ENCODE data around the gene UFD1. TPM values are rescaled to one million over a fixed set of nuclear protein-coding genes. Genes with fewer than 3 reads are reported as not detected.

UFD1 gene
- 39.3 and 41.3 TPM in 2 replicates for total RNA-seq
- polyA plus RNA-seq, result 86.2 and 140 TPM in 2 replicates
- 71.0 and 111 TPM in 2 replicates for polyA plus RNA-seq (2012)
- 131 and 233 TPM in 2 replicates for polyA minus RNA-seq (ENCODE audit: low replicate concordance)

GRCh38 chr22:19478901-19479354 lies at the start of gene UFD1:
Gene UFD1, minus strand, starts transcription at chr22:19479193. Its CDS starts 108 bp downstream, at chr22:19479085.
- peak; percentile 80 to 91 for DNase-seq (ENCODE audit: low read depth in 2 of 2)
- Histone ChIP-seq H3K27me3 (ENCODE audit: control insufficient read depth, insufficient read depth, low read length) (no peaks in the 10 kb centered on the region), H3K9ac (ENCODE audit: insufficient read depth, low read length) (peak within 1 kb of the TSS; percentile 63), H4K20me1 (ENCODE audit: control insufficient read depth, extremely low read depth, insufficient read depth, low read length) (no peaks in the 10 kb centered on the region), H3K4me1 (ENCODE audit: control insufficient read depth, extremely low read depth, insufficient read depth, low read length) (peaks cover 11% of the 10 kb centered on the region), H3K79me2 (ENCODE audit: control insufficient read depth, insufficient read depth, low read length) (peaks cover 47% of the 10 kb centered on the region), H2AFZ (ENCODE audit: low read length) (peak within 1 kb of the TSS; percentile 86), H3K4me2 (ENCODE audit: extremely low read depth, insufficient read depth, low read length) (peak within 1 kb of the TSS; percentile 99), H3K36me3 (ENCODE audit: control insufficient read depth, insufficient read depth, low read length) (no peaks in the 10 kb centered on the region), H3K4me3 (replicated peaks in 1 of 4; ENCODE audit: control extremely low read depth in 1 of 4, insufficient read depth in 1 of 4, low read depth in 3 of 4, low read length in 4 of 4) (peak within 1 kb of the TSS; percentile 80 to 98 (median 89)), H3K9me3 (ENCODE audit: control insufficient read depth, insufficient read depth, low read depth, low read length) (no peaks in the 10 kb centered on the region), H3K27ac (ENCODE audit: insufficient read depth, low read length) (peak within 1 kb of the TSS; percentile 91)
- TF ChIP-seq EZH2 (IDR thresholded peaks at IDR 0.05; ENCODE audit: low read length, missing control alignments), result no peak
- TF ChIP-seq CTCF (conservative IDR thresholded peaks at IDR 0.05 in 1 of 2, IDR thresholded peaks at IDR 0.05 in 1 of 2; ENCODE audit: low read depth in 1 of 2, low read length in 2 of 2), result no peak

- Histone ChIP-seq H3K4me3 (replicated peaks in 1 of 4; ENCODE audit: control extremely low read depth in 1 of 4, insufficient read depth in 1 of 4, low read depth in 3 of 4, low read length in 4 of 4) (no peak overlapping the region), H2AFZ (ENCODE audit: low read length) (no peak overlapping the region), H3K27ac (ENCODE audit: insufficient read depth, low read length) (no peak overlapping the region), H4K20me1 (ENCODE audit: control insufficient read depth, extremely low read depth, insufficient read depth, low read length) (no peaks in the 10 kb centered on the region), H3K9ac (ENCODE audit: insufficient read depth, low read length) (no peak overlapping the region), H3K36me3 (ENCODE audit: control insufficient read depth, insufficient read depth, low read length) (no peaks in the 10 kb centered on the region), H3K79me2 (ENCODE audit: control insufficient read depth, insufficient read depth, low read length) (no peaks in the 10 kb centered on the region), H3K27me3 (ENCODE audit: control insufficient read depth, insufficient read depth, low read length) (peaks cover 10% of the 10 kb centered on the region), H3K4me1 (ENCODE audit: control insufficient read depth, extremely low read depth, insufficient read depth, low read length) (no peaks in the 10 kb centered on the region), H3K9me3 (ENCODE audit: control insufficient read depth, insufficient read depth, low read depth, low read length) (no peaks in the 10 kb centered on the region), H3K4me2 (ENCODE audit: extremely low read depth, insufficient read depth, low read length) (no peak overlapping the region)
- peak; percentile 38 to 44 for DNase-seq (ENCODE audit: low read depth in 2 of 2)
- TF ChIP-seq CTCF (conservative IDR thresholded peaks at IDR 0.05 in 1 of 2, IDR thresholded peaks at IDR 0.05 in 1 of 2; ENCODE audit: low read depth in 1 of 2, low read length in 2 of 2), result no peak
- no peak for TF ChIP-seq EZH2 (IDR thresholded peaks at IDR 0.05; ENCODE audit: low read length, missing control alignments)
These were observed 48.9 kb upstream of the UFD1 start for GRCh38 chr22:19527861-19528417.

GRCh38 chr22:19527321-19527721 lies 48.3 kb upstream of the UFD1 start:
- no peak for DNase-seq (ENCODE audit: low read depth in 2 of 2)
- no peak overlapping the region for H3K27ac ChIP-seq (ENCODE audit: insufficient read depth, low read length)
- no peak overlapping the region for H3K4me2 ChIP-seq (ENCODE audit: extremely low read depth, insufficient read depth, low read length)

More at GRCh38 chr22:19527321-19527721, 48.3 kb upstream of the UFD1 start:
- no peaks in the 10 kb centered on the region for H3K4me1 ChIP-seq (ENCODE audit: control insufficient read depth, extremely low read depth, insufficient read depth, low read length)
- no peak overlapping the region for H3K9ac ChIP-seq (ENCODE audit: insufficient read depth, low read length)
- H3K27me3 ChIP-seq (ENCODE audit: control insufficient read depth, insufficient read depth, low read length), result peaks cover 10% of the 10 kb centered on the region
- H2AFZ ChIP-seq (ENCODE audit: low read length), result no peak overlapping the region
- no peak overlapping the region for H3K4me3 ChIP-seq (replicated peaks in 1 of 4; ENCODE audit: control extremely low read depth in 1 of 4, insufficient read depth in 1 of 4, low read depth in 3 of 4, low read length in 4 of 4)
- H3K36me3 ChIP-seq (ENCODE audit: control insufficient read depth, insufficient read depth, low read length), result no peaks in the 10 kb centered on the region
- TF ChIP-seq EZH2 (IDR thresholded peaks at IDR 0.05; ENCODE audit: low read length, missing control alignments) (no peak), CTCF (conservative IDR thresholded peaks at IDR 0.05 in 1 of 2, IDR thresholded peaks at IDR 0.05 in 1 of 2; ENCODE audit: low read depth in 1 of 2, low read length in 2 of 2) (no peak)
- no peaks in the 10 kb centered on the region for H4K20me1 ChIP-seq (ENCODE audit: control insufficient read depth, extremely low read depth, insufficient read depth, low read length)
- no peaks in the 10 kb centered on the region for H3K9me3 ChIP-seq (ENCODE audit: control insufficient read depth, insufficient read depth, low read depth, low read length)
- H3K79me2 ChIP-seq (ENCODE audit: control insufficient read depth, insufficient read depth, low read length), result no peaks in the 10 kb centered on the region

All from fibroblast of lung (primary cell).